ENCODE results near the gene TM7SF2.
A peak's percentile ranks its signal among the peaks of the same experiment; 100 is the strongest.
"Not testable (repeated sequence)": the region's sequence is repeated elsewhere in the genome, so short reads cannot be mapped to it uniquely, and the experiment has no call there.

Gene TM7SF2

DNA sequence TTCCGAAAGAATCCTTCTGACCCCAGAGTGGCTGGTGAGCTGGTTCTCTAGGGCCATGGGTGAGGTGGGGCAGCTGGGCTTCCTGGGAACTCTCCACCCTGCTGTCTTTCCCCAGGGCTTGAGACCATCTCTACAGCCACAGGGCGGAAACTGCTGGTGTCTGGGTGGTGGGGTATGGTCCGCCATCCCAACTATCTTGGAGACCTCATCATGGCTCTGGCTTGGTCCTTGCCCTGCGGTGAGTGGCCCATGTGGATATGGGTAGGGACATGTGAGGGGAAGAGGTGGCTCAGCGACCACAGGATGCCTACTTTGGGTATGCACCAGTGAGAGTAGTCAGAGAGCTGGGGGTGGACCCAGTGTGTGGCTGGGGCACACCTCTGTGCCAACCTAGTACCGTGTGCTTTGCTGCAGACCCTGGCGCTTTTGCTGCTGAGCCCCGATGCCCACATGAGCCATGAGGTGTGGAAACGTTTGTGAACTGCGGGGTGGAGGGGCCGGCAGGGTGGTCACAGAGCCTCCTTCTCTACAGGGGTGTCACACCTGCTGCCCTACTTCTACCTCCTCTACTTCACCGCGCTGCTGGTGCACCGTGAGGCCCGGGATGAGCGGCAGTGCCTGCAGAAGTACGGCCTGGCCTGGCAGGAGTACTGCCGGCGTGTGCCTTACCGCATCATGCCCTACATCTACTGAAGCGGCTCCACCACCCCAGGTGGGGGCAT lies 3.9 kb downstream of the TM7SF2 start:
- DNase-seq (ENCODE audit: low spot score) = no peak

- peak; percentile 74 for DNase-seq (ENCODE audit: low spot score)
These were observed 4.9 kb downstream of the TM7SF2 start for GRCh38 chr11:65116370-65117205.

GRCh38 chr11:65117206-65118096 lies 5.8 kb downstream of the TM7SF2 start, which contains the start of gene ZNHIT2:
Gene ZNHIT2, minus strand, starts transcription at chr11:65117701. Its CDS starts 48 bp downstream, at chr11:65117653.
- DNase-seq (ENCODE audit: low spot score) = peak; percentile 100

DNA sequence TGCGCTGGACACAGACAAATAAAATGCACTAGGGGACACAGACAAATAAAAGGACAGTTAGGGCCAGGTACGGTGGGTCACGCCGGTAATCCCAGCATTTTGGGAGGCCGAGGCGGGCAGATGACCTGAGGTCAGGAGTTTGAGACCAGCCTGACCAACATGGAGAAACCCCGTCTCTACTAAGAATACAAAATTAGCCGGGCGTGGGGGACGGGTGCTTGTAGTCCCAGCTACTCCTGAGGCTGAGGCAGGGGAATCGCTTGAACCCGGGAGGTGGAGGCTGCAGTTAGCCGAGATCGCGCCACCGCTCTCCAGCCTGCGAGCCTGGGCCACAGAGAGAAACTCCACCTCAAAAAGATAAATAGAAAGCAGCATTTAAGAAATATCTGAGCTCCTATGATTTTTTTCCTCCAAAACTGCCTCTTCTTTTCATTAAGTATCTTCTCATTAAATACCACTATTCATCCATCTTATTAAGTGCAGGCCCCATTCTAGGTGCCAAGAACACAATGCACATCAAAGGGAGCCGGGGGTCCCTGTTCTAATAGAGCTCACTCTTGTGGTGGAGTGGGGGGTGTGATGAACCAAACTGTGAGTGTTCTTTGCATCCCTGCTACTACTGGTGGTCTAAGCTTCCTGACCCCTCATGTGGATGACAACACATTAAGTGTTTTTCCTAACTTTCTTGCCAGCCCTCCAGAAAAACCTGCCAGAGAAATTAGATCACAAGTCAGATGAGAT lies 6.6 kb downstream of the TM7SF2 start:
- no peak for DNase-seq (ENCODE audit: low spot score)

- not testable (repeated sequence) for DNase-seq (ENCODE audit: low spot score)
These were observed 7.4 kb downstream of the TM7SF2 start for GRCh38 chr11:65118891-65119669.

DNA sequence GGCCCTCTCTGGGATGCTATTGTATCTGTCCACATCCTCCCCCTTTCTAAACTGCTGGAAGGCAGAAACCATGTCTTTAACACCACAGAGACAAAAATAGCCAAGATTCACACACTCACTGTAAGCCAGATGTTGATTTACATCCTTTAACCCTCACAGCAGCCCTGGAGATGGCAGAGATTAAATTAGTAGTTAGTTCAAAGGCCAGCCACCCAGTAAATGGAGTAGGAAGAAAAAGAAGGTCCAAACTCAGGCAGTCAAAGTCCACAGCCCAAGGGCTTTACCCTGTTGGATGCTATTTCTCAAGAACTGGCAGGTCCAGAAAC lies 8.0 kb downstream of the TM7SF2 start:
- DNase-seq (ENCODE audit: low spot score) = no peak

DNA sequence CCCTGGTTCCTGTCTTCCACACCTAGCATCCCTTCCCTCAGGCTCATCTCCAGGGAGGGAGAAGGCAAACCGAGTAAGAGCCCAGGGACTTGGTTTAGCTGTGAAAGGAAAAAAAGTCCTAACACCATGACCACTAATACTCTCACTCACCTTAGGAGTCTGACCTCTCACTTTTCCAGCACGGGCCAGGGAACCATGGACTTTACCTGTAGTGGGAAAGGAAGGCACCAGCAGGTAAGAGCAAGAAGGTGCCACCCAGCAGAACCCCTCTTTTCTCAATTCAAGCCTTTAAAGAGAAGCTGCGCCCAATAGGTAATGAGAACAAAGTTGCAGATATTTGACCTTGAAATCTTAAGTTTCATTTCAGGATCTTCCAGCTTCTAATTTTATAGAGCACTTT lies 9.2 kb downstream of the TM7SF2 start:
- no peak for DNase-seq (ENCODE audit: low spot score)

DNA sequence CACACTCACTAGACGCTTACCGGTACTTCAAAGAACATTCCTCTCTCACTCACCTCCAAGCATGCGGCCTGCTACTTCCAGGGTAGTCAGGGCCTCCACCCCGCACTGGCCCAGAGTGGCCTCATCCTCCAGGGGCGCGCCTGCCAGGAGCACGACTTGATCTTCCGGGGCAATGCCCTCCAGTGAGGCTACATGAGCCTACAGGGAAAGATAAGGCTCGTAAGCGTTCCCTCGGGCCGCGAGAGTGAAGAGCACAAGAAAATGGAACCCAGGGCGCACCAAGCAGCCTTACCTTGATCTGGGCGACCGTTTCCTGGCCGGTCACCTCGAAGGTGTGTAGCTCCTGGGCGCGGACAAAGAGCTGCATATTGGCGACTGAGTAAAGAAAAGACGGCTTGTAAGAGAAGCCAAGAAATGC lies 9.8 kb downstream of the TM7SF2 start:
- DNase-seq (ENCODE audit: low spot score) = no peak

DNA sequence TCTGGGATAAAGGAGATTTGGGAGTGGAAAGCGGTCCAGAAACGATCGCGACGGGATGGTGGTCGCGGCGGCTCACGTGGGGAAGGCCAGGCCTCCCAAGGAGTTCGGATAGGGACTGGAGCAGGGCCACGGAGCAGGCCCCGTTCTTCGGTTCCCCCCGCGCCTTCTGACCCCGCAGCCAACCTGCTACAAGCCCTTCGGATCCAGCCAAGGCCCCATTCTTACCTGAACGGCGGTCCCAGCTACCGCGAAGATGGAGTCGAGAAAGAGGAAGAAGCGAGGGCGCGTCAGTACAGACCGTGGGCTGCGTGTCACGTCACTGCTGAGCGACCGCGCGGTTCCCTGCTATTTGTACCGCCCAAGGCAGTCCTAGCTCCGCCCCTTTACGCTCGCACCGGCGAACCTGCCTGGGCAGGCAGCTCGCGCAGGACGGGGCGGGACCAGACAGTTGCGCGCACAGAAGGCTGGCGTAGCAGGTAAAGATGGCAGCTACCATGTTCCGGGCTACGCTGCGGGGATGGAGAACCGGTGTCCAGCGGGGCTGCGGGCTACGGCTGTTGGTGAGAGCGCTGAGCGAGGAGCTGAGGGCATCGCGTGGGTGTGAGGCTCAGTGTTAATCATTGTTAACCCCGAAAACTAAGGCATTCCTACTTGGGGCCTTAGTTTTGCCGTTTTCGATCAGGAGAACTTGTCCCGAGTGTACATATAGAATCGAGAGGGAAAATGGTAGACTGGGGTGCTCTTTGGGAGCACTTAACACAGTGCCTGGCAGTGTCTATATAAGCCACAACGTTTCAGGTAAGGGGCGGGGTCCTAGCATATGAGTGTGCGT lies 10.4 kb downstream of the TM7SF2 start, which contains the start of the genes FAU and MRPL49:
FAU (minus strand) TSS at position 270 of the 832 bp plus-strand sequence. CDS start 321 bp downstream, outside the sequence.
MRPL49 (plus strand) TSS at position 457 of the 832 bp plus-strand sequence; CDS start at position 483, 26 bp downstream.
- DNase-seq (ENCODE audit: low spot score) = peak; percentile 99

- DNase-seq (ENCODE audit: low spot score) = no peak
These were observed 13.0 kb downstream of the TM7SF2 start for GRCh38 chr11:65124480-65125196.

- DNase-seq (ENCODE audit: low spot score) = no peak
These were observed 13.8 kb downstream of the TM7SF2 start for GRCh38 chr11:65125197-65126056.

- DNase-seq (ENCODE audit: low spot score) = no peak
These were observed 15.1 kb downstream of the TM7SF2 start for GRCh38 chr11:65126624-65127274.

DNA sequence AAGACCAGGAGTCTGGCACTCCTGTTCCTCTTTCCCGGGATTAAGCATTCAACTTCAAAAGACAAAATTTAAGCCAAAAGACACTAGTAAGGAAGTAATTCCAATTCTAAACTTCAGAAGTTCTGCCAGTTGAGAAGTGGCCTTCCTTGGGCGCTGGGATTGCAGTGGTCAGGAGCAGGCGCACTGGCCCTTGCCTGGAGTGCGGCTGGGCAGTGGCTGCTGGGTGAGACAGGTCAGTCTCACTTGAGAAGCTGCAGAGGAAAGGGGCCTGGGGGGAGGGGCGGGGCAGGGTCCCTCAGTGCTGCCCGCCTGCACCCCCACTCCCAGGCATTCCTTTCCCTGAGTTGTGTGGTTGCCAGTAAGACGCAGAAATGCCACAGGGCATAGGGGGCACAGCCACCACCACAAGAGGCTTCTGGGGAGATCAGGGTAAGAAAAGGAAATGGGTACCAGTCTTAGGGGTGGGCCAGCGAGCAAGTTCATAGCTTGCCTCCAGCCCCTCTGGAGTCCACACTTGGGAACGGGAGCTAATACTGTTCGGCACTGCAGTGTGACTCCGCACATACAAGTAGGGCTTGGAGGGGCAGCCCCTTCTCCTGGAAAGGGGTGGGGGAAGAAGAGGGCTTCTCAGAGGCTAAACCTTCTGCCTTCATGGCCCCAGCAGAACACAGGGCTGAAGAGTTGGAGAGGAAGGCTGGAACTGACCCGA lies 16.0 kb downstream of the TM7SF2 start:
- no peak for DNase-seq (ENCODE audit: low spot score)

GRCh38 chr11:65128182-65129145 lies 16.8 kb downstream of the TM7SF2 start:
- DNase-seq (ENCODE audit: low spot score) = no peak

GRCh38 chr11:65129649-65130441 lies 18.2 kb downstream of the TM7SF2 start:
- DNase-seq (ENCODE audit: low spot score) = no peak

Measured in activated CD4-positive, alpha-beta T cell treated with anti-CD3 and anti-CD28 coated beads, Interleukin-2, Interleukin-4, amounts not matched to agents 100 ng/mL and 50 ng/mL, durations not matched to agents 16 hours and 8 hours (primary cell).